MCF 10A (cell line): ENCODE results near the gene AIP. TPM values are rescaled to one million over a fixed set of nuclear protein-coding genes. Genes with fewer than 3 reads are reported as not detected.

Experiments used
- BruUV-seq: library from RNA; stranded (reverse); fragments of 400-500 nt; replicated peaks from 2 replicates; lab custom pipeline; 2021; lab: Mats Ljungman, UMichigan
- CTCF ChIA-PET: fragments of 300-600 bp; sonication (Branson Sonifier 250); formaldehyde crosslinking; extraction: SDS; loops from one replicate; lab custom pipeline; 2021; ENCODE audit warnings: antibody characterized with exemption, inconsistent platforms; lab: Yijun Ruan, JAX
- POLR2A ChIA-PET: fragments of 300-600, 350-650 bp; sonication (Branson Sonifier 250); formaldehyde crosslinking; extraction: SDS; loops from one replicate; lab custom pipeline; 2020; ENCODE audit warnings: antibody characterized with exemption, inconsistent platforms; lab: Yijun Ruan, JAX
- DNase-seq: peaks from one replicate; pipeline ENCODE4 v3.0.0-alpha.2; 2018; ENCODE audit not compliant: unreplicated experiment
- H3K27ac Mint-ChIP-seq: one replicate; pipeline ENCODE4 v1.8.0; 2022; ENCODE audit warnings: mild to moderate bottlenecking, low read depth, mixed read lengths; ENCODE audit not compliant: unreplicated experiment
- H3K27me3 Mint-ChIP-seq: one replicate; pipeline ENCODE4 v1.8.0; 2022; ENCODE audit warnings: mixed read lengths; ENCODE audit not compliant: insufficient read depth, unreplicated experiment
- H3K36me3 Mint-ChIP-seq: one replicate; pipeline ENCODE4 v1.8.0; 2022; ENCODE audit warnings: mild to moderate bottlenecking, moderate library complexity, mixed read lengths; ENCODE audit not compliant: insufficient read depth, unreplicated experiment
- H3K4me1 Mint-ChIP-seq: one replicate; pipeline ENCODE4 v1.8.0; 2022; ENCODE audit warnings: mixed read lengths; ENCODE audit not compliant: insufficient read depth, unreplicated experiment
- H3K4me3 Mint-ChIP-seq: one replicate; pipeline ENCODE4 v1.8.0; 2022; ENCODE audit warnings: mild to moderate bottlenecking, moderate library complexity, mixed read lengths; ENCODE audit not compliant: unreplicated experiment
- H3K9me3 Mint-ChIP-seq: one replicate; pipeline ENCODE4 v1.8.0; 2022; ENCODE audit warnings: mixed read lengths; ENCODE audit not compliant: unreplicated experiment
- intact Hi-C: fragments of 100-400 bp; cut with micrococcal nuclease; formaldehyde crosslinking; loops from 2 replicates; pipeline ENCODE4 v1.14.1; 2022
- total RNA-seq: library from RNA; stranded (reverse); gene quantifications from 2 replicates; pipeline ENCODE4 v1.2.3, GENCODE V29; 2022
- TF ChIP-seq, protein P1 (sequence below): fragments of 200-600 bp; IDR thresholded peaks from one replicate; pipeline ENCODE4 v1.8.0; 2022; ENCODE audit warnings: antibody characterized with exemption, mild to moderate bottlenecking; ENCODE audit not compliant: unreplicated experiment

AIP gene
- total RNA-seq, 1 experiment from 2014 or later = 30.5 TPM

DNA sequence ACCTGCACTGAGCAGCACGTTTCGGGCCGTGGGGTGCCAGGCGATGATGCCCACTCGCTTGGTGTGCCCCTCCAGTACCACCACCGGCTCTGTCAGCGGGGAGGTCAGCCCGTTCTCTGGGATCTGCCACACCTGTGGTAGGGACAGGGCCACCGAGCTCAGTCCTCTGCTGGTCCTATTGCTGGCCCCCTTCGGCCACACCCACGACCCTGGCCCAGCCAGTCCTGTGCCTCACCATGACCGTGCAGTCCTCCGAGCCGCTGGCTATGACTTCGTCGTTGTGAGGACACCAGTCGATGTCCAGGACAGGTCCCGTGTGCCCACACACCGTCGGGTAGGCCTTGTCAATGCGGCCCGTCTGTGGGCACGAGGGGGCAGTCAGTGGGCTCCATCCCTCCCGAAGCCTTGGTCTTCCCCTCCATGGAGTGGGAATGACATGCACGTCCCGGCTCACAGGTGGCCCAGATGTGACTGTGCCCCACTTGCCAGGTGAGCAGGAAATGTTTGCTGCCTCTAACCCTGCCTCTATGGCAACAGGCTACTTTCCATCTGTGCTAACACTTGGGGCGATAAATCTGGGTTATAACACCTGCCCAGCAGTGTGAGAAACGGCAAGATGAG lies 41.0 kb upstream of the AIP start:
- DNase-seq = no peak
- H3K4me1 Mint-ChIP-seq = peaks cover 17% of the 10 kb centered on the region
- H3K27me3 Mint-ChIP-seq = no peaks in the 10 kb centered on the region
- intact Hi-C loops = loop anchor here (2.0 kb wide), 1 partner anchor 65 kb away; no protein-coding TSS in a partner anchor
- H3K9me3 Mint-ChIP-seq = no peaks in the 10 kb centered on the region
- peaks cover 22% of the 10 kb centered on the region for H3K36me3 Mint-ChIP-seq
- BruUV-seq = TSS peak; percentile 32
- TF ChIP-seq, protein P1, sequence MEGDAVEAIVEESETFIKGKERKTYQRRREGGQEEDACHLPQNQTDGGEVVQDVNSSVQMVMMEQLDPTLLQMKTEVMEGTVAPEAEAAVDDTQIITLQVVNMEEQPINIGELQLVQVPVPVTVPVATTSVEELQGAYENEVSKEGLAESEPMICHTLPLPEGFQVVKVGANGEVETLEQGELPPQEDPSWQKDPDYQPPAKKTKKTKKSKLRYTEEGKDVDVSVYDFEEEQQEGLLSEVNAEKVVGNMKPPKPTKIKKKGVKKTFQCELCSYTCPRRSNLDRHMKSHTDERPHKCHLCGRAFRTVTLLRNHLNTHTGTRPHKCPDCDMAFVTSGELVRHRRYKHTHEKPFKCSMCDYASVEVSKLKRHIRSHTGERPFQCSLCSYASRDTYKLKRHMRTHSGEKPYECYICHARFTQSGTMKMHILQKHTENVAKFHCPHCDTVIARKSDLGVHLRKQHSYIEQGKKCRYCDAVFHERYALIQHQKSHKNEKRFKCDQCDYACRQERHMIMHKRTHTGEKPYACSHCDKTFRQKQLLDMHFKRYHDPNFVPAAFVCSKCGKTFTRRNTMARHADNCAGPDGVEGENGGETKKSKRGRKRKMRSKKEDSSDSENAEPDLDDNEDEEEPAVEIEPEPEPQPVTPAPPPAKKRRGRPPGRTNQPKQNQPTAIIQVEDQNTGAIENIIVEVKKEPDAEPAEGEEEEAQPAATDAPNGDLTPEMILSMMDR = no peak
- ChIA-PET CTCF (no interaction called here), POLR2A (interaction anchor here (0.7 to 1.3 kb wide), 3 partner anchors 13 to 40 kb away, joined by 3 to 4 read pairs (median 3); partner anchors contain the start of genes PPP1CA and RPS6KB2)
- H3K27ac Mint-ChIP-seq = no peak overlapping the region
- peak overlapping the region; percentile 82 for H3K4me3 Mint-ChIP-seq

DNA sequence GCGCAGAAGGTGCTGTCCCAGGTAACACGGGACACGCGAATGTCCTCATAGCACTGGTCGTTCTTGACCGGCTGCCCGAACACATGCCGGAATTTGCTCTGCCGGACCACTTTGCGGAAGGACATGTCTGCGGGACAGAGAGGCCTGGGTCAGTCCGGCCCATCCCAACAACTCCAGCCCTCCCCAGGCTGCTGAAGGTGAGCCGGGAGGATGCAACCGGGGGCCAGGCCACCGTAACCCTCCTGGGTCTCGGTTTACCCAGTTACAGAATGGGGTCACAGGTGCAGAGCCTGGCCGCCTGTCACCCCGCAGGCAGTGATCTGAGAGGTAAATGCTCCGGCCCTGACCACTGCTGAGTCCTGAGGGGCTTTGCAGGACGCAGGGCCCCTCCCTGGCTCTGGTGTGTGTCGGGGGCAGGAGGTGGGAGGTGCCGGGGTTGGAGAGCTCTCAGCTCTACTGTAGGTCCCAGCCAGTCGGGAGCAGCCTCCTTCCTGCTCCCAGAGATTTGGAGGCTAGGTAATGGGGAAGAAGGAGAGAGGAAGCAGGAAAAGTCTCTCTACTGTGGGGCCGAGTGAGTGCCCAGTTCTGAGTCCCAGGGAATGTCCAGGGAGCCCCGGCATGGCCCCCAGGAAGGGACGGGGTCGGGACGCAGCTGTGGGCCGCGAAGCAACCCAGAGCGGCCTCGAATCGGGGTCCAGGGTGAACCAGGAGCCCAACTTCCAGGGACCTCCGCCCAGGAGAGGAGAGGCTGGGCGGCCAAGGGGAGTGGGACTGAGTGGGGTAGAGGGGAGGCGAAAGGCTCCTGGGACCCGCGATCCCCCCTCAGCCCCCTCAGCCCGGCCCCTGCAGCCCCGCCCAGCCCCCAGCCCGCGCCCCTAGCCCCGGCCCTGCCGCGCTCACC lies 40.1 kb upstream of the AIP start:
- Mint-ChIP-seq H3K4me1 (peaks cover 17% of the 10 kb centered on the region), H3K27me3 (no peaks in the 10 kb centered on the region), H3K4me3 (peak overlapping the region; percentile 82), H3K36me3 (peaks cover 18% of the 10 kb centered on the region), H3K9me3 (no peaks in the 10 kb centered on the region), H3K27ac (peak overlapping the region; percentile 63)
- POLR2A ChIA-PET = interaction anchor here (0.8 to 2.3 kb wide), 5 partner anchors 14 to 63 kb away, joined by 3 to 13 read pairs (median 3); partner anchors contain the start of genes PITPNM1, RPS6KB2 and TMEM134
- DNase-seq = no peak
- intact Hi-C loops = loop anchor here (1.0 to 2.0 kb wide), 2 partner anchors 22 to 64 kb away; no protein-coding TSS in a partner anchor
- CTCF ChIA-PET = interaction anchor here (1.2 kb wide), 1 partner anchor 22 kb away, joined by 3 read pairs; no protein-coding TSS in a partner anchor
- no TSS peak for BruUV-seq
- TF ChIP-seq, protein P1 = no peak

DNA sequence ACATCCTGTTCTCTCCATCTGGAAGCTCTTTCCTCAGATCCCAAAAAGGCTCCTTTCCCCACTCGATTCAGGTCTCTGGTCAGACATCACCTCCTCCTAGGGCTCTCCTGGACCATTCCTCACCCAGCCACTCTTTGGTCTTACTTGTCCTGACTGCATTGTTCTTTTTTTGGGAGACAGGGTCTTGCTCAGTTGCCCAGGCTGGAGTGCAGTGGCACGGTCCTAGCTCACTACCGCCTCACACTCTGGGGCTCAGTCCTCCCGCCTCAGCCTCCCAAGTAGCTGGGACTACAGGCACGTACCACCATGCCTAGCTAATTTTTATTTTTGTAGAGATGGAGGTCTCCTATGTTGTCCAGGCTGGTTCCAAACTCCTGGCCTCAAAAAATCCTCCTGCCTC lies 37.3 kb upstream of the AIP start:
- Mint-ChIP-seq H3K4me1 (peaks cover 9% of the 10 kb centered on the region), H3K4me3 (peak overlapping the region; percentile 24), H3K27me3 (no peaks in the 10 kb centered on the region), H3K36me3 (no peaks in the 10 kb centered on the region), H3K27ac (peak overlapping the region; percentile 5), H3K9me3 (no peaks in the 10 kb centered on the region)
- TF ChIP-seq, protein P1 = no peak
- no peak for DNase-seq
- intact Hi-C loops = no loop called here
- POLR2A ChIA-PET = interaction anchor here (0.7 kb wide), 1 partner anchor 18 kb away, joined by 4 read pairs; the partner anchor contains the start of gene RPS6KB2
- BruUV-seq = no TSS peak
- CTCF ChIA-PET = interaction anchor here (0.5 kb wide), 1 partner anchor 28 kb away, joined by 3 read pairs; no protein-coding TSS in a partner anchor
